Ramos (cell line): ENCODE results near the gene RBM27.
"Not testable (repeated sequence)": the region's sequence is repeated elsewhere in the genome, so short reads cannot be mapped to it uniquely, and the experiment has no call there.

ENCODE experiments used
- in situ Hi-C: fragments of 300-500 bp; cut with MboI; formaldehyde crosslinking; loops from one replicate; pipeline ENCODE4 v1.14.3; 2022; ENCODE audit warnings: low sequenced_read_pairs; ENCODE audit not compliant: unreplicated experiment

Gene RBM27, protein sequence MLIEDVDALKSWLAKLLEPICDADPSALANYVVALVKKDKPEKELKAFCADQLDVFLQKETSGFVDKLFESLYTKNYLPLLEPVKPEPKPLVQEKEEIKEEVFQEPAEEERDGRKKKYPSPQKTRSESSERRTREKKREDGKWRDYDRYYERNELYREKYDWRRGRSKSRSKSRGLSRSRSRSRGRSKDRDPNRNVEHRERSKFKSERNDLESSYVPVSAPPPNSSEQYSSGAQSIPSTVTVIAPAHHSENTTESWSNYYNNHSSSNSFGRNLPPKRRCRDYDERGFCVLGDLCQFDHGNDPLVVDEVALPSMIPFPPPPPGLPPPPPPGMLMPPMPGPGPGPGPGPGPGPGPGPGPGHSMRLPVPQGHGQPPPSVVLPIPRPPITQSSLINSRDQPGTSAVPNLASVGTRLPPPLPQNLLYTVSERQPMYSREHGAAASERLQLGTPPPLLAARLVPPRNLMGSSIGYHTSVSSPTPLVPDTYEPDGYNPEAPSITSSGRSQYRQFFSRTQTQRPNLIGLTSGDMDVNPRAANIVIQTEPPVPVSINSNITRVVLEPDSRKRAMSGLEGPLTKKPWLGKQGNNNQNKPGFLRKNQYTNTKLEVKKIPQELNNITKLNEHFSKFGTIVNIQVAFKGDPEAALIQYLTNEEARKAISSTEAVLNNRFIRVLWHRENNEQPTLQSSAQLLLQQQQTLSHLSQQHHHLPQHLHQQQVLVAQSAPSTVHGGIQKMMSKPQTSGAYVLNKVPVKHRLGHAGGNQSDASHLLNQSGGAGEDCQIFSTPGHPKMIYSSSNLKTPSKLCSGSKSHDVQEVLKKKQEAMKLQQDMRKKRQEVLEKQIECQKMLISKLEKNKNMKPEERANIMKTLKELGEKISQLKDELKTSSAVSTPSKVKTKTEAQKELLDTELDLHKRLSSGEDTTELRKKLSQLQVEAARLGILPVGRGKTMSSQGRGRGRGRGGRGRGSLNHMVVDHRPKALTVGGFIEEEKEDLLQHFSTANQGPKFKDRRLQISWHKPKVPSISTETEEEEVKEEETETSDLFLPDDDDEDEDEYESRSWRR

DNA sequence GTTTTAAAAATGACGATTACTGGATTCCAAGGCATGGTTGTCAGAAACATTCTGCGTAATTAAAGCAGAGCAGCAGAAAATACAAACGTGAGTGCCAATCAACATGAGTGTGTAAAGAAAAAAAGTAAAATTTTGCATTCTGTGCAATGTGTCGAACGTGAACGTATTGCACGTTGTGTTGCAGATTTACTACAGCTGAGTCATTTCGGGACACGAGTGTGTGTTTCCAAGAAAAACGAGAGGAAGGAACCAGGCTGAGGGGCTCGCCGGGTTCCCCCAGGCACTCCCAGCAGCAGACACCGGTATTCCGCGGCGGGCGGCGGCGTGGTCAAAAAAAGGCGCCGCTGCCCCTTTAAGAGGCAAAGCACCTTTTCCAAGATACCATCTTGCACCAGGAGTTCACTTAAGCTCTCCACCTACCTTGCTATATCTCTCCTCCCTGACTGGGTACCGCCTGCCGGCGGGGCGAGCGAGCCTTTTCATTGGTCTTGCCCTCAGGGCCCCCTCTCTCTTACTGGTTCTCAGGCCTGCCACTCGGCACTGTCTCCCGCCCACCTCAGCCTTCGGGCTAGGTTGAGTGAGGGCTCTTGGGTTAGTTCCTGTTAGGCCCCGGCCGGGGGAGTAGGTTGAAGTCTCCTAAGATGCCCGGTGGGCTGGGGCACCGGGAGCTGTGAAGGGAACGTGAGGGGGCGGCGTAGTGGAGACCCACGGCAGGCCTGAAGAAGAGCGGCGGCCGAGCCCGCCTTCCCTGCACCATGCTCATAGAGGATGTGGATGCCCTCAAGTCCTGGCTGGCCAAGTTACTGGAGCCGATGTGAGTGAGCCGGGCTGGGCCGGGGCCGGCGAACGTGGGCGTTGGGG lies at the start of gene RBM27:
RBM27 (plus strand) TSS at position 595 of the 861 bp plus-strand sequence; CDS start at position 756, 161 bp downstream.
- in situ Hi-C loops = no loop called here

DNA sequence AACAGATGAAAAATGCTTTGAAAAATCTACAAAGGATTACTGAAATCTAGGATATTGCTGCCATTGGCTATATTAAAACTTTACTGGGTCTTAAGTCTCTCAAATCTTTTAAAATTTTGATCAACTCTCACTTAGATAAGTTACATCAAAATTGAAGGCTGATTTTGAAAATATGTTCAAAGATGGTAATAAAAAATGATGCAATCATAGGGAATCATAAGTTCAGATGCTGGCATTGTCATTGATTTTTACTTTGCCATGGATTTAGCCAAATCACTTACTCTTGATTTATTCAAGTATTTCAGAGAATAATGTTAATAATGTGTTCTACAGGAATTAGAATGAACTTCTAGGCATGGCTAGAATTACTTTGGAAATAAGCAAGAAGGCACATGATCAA lies 45.1 kb upstream of the RBM27 start:
- in situ Hi-C loops = no loop called here

DNA sequence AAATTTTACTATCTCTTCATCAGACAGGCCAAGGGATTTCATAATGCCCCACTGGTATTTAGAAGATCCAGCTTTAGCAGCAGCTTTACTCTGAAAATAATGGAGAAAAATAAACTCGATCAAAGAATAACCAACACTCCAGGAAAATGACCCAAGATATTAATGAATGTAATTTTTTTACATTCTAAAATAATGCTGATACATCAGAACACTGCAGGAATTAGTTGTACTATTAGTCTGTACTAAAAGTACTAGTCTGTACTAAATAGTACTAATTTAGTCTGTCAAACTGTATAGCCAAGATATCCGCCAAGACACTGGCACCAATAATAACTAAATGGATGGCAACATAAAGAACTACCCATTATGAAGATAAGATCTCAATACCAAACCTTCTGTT lies 39.0 kb upstream of the RBM27 start:
- in situ Hi-C loops = no loop called here

DNA sequence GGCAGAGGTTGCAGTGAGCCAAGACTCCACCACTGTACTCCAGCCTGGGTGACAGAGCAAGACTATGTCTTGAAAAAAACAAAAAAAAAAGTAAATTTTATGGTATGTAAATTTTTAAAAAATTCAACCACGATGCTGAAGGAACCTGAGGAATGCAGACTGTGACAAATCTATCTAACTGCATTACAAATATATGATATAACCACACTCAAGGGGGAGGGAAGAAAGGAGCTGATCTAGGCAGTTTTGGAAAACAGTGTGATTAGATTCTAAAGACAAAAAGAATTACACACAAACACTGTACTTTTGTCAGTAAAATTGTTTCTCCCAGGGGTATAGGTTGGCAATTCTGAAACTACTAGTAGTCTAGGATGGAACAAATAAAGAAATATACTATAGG lies 37.9 kb upstream of the RBM27 start:
- in situ Hi-C loops = no loop called here

DNA sequence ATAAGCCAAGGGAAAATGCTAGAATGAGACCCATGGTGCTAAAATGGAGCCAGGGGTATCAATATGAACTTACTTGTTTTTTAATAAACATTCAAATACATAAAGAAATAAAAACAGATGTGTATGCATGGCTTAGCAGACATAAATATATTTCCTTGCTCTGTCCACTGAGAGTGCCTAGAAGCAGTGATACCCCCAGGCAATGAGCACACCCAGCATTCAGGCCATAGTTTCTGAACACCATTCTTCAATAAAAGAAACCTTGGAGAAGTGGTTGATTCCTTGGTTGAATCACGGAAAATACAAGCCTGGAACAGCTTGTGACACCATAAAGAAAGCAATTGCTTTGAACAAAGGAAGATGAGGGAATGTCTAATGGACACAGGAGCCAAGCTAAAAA lies 37.5 kb upstream of the RBM27 start:
- in situ Hi-C loops = no loop called here

DNA sequence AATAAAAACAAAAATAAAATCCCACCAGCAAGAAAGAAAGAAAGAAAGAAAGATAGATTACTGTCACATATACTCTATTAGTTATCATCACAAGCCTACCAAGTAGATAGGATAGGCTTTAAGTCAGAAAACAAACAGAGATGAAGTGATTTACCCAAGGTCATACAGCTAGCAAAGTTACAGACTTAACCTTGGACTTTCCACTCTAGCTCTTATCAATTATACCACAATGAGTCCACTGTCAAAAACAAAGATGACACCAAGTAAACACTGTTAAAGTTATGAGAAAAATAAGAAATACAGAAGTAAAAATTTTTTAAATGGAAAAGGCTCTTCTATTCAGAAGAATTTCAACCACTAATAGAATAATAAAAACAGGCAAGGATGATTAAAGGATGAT lies 34.3 kb upstream of the RBM27 start:
- in situ Hi-C loops = no loop called here

DNA sequence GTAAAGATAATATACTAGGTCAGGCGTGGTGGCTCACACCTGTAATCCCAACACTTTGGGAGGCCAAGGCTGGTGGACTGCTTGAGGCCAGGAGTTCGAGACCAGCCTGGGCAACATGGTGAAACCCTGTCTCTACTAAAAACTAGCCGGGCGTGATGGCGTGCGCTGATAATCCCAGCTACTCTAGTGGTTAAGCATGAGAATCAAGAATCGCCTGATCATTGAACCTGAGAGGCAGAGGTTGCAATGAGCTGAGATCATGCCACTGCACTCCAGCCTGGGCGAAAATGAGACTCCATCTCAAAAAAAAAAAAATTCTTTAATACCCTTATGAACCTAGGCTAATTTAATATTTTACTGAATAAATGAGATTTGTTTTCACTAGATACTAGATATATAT lies 30.4 kb upstream of the RBM27 start:
- in situ Hi-C loops = not testable (repeated sequence)

DNA sequence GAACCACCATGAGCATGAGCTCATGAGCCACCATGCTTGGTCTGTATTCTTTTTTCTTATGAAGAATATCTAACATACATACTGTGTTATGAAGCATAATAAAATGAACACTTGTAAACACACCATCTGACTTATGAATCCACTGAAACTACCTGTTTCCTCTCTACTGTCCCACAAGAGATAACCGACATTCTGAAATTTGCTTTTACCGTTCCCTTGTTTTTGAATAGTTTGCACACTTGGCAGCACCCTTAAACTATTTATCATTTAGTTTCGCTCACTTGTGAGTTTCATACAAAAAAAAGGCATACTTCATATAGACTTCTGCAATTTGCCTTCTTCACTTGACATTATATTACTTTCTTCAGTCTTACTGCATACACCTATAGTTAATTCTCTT lies 29.8 kb upstream of the RBM27 start:
- in situ Hi-C loops = no loop called here

DNA sequence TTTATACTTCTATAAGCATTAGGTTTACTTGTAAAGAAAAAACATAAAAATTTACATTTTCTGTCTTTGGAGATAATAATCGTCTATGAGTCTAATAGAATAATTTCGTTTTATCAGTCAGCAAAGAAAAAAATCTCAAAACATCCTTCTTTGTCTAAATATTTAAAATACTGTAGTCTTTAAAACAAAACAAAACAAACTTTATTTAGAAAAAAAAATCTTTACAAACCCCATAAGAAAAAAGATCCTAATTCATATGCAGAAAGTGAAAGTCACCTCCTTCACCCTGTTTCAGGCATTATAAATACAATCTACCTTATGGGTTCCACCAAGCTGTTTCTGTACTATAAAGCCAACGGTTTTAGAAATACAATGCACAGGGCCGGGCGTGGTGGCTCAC lies 26.6 kb upstream of the RBM27 start:
- in situ Hi-C loops = no loop called here

DNA sequence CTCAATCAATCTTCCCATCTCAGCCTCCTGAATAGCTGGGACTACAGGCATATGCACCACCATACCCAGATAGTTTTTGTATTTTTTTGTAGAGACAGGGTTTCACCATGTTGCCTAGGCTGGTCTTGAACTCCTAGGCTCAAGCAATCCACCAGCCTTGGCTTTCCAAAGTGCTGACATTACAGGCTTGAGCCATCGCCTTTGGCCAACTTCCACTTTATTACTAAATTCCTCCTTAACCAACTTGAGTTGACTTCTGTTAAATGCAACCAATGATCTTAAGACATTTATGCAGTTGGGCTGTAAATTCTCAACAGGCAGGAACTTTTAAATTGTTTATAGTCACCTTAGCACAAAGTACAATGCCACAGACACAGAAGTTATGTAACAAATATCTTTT lies 23.7 kb upstream of the RBM27 start:
- in situ Hi-C loops = no loop called here

DNA sequence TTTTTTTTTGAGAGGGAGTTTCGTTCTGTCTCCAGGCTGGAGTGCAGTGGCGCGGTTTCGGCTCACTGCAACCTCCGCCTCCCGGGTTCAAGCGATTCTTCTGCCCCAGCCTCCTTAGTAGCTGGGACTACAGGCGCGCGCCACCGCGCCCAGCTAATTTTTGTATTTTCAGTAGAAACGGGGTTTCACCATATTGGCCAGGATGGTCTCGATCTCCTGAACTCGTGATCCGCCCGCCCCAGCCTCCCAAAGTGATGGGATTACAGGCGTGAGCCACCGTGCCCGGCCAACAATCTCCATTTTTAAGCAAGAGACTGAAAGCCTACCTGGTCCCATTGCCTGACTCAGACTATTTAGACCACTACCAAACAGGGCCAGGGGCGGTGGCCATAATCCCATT lies 20.0 kb upstream of the RBM27 start:
- in situ Hi-C loops = not testable (repeated sequence)

DNA sequence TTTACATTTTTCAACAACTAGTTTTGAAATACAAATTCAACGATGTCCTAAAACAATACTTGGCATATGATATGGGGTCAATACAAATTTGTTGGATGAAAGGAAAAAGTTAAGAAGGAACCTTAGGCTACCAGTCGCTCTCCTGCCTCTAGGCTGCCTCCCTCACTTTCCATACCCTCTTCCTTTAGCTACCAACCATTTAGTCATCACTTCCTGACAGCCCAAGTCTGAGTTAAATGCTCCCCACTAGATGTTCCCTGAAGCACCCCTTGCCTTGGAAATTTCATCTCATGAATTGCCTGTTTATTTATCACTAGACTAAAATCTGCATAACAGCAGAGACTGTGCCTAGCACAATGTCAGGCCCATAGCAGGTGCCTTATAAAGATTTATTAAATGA lies 18.2 kb upstream of the RBM27 start:
- in situ Hi-C loops = no loop called here

DNA sequence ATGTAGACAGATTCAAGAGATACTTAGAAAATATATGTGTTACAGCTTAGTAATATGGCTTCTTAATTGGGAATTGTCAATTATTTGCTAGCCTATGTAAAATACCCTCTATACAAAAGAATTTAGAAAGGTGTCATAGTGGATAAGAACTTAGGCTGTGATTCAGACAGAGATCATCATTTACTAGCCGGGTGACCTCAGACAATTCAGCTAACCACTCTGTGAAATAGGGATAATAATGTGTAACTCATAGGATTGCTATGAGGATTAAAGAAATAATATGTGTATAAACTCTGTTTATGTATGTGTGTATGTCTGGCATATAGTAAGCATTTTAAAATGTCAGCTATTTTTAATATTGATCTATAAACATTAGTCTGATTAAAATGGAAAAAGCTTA lies 15.0 kb upstream of the RBM27 start:
- in situ Hi-C loops = no loop called here

DNA sequence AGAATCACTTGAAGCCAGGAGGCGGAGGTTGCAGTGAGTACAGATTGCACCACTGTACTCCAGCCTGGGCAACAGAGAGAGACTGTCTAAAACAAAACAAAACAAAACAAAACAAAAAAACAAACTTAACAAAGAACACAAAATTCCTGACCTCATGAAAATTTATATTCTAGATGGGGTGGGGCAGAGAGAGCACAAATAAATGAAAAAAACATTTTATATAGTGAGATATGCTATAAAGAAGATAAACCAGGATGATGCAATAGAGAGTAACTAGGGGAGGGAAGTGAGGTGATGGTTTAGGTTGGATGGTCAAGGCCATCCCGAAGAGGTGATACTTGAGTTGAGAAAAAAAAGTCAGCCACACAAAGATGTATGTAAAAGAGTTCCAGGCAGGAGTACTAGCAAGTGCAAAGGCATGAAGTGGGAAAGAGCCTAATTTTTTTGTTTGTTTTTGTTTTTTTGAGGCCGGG lies 10.8 kb upstream of the RBM27 start:
- in situ Hi-C loops = no loop called here

DNA sequence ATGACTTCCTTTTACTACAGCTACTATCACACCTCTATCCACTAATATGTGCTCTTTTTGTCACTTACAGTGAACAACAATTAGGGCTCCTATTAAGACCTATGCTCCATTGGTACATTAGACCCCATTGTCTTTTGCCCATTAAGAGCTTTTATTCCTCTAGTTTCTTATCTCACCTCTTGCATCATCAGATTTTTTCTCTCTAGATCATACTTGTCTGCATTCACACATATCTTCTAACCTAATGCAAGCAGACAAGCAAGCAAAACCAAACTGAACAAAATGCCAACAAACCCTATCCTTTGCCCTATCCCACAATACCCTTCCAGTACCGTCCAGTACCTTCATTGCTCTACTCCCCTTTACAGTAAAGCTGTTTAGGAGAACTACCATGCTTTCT lies 10.1 kb upstream of the RBM27 start:
- in situ Hi-C loops = no loop called here

DNA sequence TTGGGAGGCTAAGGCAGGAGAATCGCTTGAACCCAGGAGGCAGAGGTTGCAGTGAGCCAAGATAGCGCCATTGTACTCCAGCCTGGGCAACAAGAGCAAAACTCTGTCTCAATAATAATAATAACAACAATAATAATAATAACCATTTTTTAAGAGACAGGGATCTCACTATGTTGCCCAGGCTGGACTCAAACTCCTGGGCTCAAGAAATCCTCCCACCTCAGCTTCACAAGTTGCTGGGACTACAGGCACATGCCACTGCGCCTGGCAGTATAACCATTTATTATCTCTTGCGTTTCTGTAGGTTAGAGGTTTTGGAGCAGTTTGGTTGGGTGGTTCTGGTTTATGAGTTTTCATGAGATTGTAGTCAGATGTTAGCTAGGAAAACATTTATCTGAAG lies 8.4 kb upstream of the RBM27 start:
- in situ Hi-C loops = not testable (repeated sequence)

DNA sequence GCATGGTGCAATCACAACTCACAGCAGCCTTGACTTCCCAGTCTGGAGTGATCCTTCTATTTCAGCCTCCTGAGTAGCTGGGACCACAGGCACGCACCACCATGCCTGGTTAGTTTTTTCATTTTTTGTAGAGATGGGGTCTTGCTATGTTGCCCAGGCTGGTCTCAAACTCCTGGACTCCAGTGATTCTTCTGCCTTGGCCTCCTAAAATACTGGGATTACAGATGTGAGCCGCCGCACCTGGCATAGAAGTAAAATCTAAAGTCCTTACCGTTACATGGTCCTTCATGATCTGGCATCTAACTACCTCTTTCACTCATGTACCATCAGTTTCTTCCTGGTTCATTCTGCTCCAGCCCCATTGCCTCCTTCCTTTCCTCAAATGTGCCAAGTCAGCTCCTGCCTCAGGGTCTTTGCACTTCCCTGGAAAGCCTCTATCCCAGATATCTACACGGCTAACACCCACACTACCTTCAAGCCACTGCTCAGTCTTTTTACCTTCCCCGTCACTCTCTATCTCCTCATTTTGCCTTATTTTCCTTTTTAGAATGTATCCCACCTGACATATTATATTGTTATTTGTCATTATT lies 6.9 kb upstream of the RBM27 start:
- in situ Hi-C loops = no loop called here

DNA sequence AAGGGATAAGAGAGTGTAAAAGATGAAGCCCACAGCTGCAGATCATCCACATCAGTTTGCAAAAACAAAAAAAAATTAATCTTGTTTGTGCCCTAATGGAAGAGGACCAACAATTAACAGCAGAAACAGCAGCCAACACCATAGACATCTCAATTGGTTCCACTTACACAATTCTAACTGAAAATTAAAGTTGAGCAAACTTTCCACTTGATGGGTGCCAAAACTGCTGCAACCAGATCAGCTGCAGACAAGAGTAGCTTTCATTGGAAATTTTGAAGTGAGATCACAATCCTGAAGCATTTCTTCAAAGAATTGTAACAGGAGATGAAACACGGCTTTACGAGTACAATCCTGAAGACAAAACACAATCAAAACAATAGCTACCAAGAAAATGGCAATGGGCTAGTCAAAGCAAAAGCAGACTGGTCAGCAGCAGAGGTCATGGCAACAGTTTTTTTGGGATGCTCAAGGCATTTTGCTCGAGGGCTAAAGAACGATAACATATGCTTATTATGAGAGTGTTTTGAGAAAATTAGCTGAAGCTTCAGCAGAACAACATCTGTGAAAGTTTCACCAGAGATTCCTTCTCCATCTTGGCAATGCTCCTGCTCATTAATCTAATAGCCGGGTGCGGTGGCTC lies 4.1 kb upstream of the RBM27 start:
- in situ Hi-C loops = no loop called here

DNA sequence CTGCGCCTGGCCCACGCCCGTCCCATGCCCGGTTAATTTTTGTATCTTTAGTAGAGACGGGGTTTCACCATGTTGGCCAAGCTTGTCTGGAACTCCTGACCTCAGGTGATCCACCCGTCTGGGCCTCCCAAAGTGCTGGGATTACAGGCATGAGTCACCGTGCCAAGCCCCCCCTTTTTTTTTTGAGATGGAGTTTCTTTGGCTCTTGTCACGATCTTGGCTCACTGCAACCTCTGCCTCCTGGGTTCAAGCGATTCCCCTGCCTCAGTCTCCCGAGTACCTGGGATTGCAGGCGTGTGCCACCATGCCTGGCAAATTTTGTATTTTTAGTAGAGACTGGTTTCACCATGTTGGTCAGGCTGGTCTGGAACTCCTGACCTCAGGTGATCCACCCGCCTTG lies 1.6 kb upstream of the RBM27 start:
- in situ Hi-C loops = not testable (repeated sequence)
